ENCODE measurements around the gene SET. TPM values are rescaled to one million over a fixed set of nuclear protein-coding genes. Genes with fewer than 3 reads are reported as not detected.

SET gene, protein sequence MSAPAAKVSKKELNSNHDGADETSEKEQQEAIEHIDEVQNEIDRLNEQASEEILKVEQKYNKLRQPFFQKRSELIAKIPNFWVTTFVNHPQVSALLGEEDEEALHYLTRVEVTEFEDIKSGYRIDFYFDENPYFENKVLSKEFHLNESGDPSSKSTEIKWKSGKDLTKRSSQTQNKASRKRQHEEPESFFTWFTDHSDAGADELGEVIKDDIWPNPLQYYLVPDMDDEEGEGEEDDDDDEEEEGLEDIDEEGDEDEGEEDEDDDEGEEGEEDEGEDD
- total RNA-seq, result 258 and 367 TPM in 2 replicates

DNA sequence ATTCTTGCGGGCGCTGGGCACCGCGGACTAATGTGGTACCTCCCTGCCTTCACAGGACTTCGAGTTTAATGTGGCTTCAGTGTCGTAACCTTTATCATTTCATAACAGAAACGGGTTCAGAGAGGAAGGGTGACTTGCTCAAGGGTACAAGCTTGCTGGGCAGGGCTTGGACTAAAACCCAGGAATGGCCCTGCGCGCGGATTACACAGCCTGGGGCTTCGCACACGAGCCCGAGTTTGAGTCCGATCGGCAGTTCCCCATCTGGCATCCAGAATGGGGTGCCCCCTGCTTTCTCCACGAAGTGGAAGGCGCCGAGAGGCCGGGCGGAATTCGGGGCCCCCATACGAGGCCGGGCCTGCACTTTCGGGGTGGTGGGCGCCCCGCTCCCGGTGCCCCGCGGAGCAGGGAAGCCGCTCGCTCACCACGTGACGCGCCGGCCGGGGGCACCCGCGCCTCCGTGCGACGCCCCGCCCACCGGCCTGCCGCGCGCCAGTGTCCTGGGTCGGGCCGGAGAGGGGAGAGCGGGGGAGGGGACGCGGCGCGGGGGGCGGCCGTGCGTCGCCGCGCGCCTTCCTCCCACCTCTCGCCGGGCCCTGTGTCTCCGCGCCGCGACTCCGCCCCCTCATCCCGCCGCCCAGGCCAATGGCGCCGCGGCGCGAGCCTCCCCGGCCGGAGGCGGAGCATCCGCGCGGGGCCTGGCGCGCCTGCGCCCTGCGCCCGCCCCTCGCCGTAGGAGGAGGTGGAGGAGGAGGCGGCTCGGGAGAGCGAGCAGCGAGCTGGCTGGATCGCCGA is at the start of gene SET:
SET (plus strand) TSS at position 722 of the 792 bp plus-strand sequence. CDS start 361 bp downstream, outside the sequence.

DNA sequence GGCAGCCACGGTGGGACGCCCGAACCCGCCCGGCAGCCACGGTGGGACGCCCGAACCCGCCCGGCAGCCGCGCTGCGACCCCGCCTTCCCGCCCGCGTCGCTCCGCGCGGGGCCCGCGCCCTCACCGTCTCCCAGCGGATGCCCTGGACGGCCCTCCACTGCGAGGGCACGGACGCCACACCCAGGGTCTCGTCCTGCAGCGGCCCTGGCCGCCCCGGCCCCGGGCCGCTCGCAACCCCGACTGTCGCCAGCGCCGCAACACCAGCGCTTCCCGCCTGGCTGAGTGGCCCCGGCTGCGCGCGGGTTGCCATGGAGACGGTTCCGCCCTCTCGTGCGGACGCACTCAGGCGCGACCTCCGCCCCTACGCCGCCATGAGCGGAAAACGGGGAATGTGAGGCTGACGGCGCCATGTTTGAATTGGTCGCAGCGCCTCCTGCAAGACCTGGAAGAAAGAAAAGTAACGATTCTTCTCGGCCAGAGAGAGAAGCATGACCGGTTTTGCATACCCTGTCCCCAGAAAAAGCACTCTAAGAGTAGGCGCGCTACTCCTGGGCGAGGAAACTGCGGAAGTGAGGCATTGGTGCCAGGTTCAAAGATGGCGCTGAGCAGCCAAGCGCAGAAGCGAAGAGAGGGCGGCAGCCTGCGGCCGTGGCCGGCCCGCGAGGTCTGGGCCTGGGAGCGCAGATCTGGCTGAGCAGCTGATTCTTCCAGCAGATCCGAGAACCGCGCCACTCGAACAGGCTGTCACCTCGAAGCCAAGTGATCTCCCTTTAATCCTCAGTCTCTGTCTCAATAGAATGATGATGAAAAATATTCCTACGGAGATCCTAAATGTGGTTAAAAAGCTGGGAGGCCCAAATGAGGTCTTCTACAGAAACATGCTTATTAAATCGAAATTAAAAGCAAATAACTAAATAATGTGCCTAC is 32.3 kb upstream of the SET start, which contains the start of gene DYNC2I2:
DYNC2I2 (minus strand) TSS at position 432 of the 928 bp plus-strand sequence; CDS start at position 311, 121 bp downstream.

DNA sequence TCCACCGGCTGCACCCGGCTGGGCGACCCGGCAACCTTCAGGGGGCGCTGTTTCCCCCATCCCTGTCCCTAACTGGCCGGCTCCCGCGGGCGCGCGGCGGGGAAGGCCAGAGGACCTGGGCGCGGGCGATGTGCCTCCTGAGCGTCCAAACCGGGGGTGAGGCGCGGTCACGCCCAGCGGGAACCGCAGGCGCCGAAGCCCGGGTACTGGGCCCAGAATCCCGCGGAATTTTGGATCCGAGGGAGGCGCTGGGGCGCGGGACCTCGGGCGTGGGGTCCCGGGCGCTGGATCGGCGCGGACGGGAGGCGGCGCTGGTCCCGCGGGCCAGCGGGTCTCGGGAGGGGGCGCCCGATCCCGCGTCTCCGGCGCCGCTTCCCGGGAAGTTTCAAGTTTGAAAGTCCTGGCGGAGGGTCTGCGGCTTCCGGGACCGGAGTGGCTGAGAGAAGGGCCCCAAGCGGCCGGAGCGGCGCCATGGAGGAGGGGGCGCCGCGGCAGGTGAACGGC is 13.5 kb downstream of the SET start, which contains the start of gene PKN3:
PKN3 (plus strand) TSS at position 59 of the 504 bp plus-strand sequence; CDS start at position 472, 413 bp downstream.

DNA sequence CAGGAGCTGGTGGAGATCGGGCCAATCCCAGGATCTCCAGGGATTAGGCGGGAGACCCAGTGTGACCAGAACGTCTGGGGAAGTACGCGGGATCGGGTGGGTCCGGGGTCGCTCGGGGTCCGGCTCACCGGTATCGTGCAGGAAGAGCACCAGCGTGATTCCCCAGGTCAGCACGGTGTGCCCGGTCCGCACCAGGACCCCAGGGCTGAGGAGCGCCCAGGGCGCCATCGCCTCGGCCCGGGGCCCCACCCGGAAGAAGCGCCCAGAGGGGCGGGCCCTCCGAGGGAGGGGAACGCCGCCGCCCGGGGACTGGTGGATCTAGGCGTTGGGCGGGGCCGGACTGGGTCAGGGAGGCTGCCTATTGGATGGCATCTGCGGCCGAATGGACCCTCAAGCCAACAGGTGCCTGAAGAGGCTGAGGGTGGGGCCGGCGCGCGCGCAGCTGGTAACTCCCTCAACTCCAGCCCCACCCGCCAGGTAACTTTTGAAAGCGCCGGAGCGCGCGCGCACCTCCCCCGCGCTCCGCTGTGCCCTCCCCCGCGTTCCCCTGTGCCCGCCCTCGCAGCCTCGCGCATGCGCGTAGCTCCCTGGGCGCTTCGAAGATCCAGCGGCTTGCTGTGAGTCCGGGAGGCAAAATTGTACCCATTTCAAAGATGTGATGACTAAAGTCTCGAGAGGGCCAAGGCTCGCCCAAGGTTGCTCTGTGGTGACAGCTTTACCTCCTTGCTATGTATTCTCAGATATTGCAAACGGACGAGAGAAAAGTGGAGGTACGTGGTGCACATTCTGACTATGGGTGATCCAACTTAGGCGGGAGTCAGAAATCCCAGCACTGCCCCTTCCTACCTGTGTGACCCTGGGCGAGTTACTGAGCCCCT is 35.1 kb downstream of the SET start, which contains the start of gene ZDHHC12:
ZDHHC12 (minus strand) TSS at position 262 of the 878 bp plus-strand sequence; CDS start at position 228, 34 bp downstream.

Other genes with a start within 250 kb of the SET start
- gene ODF2, start 233.2 kb upstream of the SET start, total RNA-seq, result 49.6 and 57.4 TPM in 2 replicates
- gene GLE1, start 184.5 kb upstream of the SET start, total RNA-seq, result 30.0 and 35.1 TPM in 2 replicates
- 195 and 254 TPM in 2 replicates for gene SPTAN1, start 136.6 kb upstream of the SET start, total RNA-seq
- gene DYNC2I2, start 32.4 kb upstream of the SET start, total RNA-seq, result 112 and 139 TPM in 2 replicates
- gene PKN3, start 13.3 kb downstream of the SET start, total RNA-seq, result 3.7 and 4.6 TPM in 2 replicates
- 89.1 and 122 TPM in 2 replicates for gene ZDHHC12, start 34.9 kb downstream of the SET start, total RNA-seq
- 21.3 and 33.7 TPM in 2 replicates for gene ZER1, start 82.7 kb downstream of the SET start, total RNA-seq
- 13.5 and 13.6 TPM in 2 replicates for gene TBC1D13, start 98.0 kb downstream of the SET start, total RNA-seq
- 28.0 and 40.4 TPM in 2 replicates for gene ENDOG, start 129.3 kb downstream of the SET start, total RNA-seq
- 25.4 and 31.0 TPM in 2 replicates for gene SPOUT1, start 140.6 kb downstream of the SET start, total RNA-seq
- 19.1 and 25.7 TPM in 2 replicates for gene KYAT1, start 192.7 kb downstream of the SET start, total RNA-seq
- gene LRRC8A, start 192.9 kb downstream of the SET start, total RNA-seq, result 39.2 and 44.1 TPM in 2 replicates
- 5.5 and 9.7 TPM in 2 replicates for gene PHYHD1, start 231.8 kb downstream of the SET start, total RNA-seq